ENCODE measurements around the gene CARS2. TPM values are rescaled to one million over a fixed set of nuclear protein-coding genes. Genes with fewer than 3 reads are reported as not detected.
A peak's percentile ranks its signal among the peaks of the same experiment; 100 is the strongest.

CARS2 gene
- total RNA-seq, 1 donor = 64.7 TPM

DNA sequence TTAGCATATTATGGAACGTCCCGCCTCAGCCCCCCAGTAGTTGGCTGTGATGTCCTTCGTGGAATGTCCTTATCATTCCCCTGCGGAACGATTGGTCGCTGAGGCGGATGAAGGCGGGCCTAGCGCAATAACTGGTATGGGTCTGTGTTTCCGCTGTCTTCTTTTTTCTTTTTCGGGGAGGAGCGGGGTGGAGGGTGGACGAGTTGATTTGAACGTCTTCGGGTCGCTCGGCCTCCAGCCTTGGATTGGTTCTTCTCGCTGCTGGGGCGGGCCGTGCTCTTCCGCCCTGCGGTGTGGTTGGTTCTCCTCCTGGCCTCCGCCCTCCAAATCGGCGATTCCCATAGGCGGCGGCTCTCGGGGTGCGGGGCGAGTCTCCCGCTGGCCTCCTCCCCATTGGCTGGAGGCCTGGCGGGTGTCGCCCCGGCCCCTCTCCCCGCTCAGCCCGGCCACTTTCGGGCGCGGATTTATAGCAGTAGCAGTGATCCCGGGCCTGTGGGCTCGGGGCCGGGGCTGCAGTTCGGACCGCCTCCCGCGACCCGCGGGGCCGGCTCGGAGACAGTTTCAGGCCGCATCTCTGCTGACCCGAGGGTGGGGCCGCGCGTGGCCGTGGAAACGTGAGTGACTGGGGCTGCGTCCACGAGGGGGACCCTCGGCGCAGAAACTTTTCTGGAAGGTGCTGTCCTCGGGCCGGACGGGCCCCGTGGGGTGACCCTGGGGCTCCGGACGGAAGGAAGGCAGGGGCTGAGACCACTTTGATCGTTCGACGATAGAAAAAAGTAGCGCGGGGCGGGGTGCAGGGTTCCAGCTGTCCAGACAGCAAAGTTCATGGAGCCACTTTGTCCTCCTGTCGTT is 9.7 kb upstream of the CARS2 start:
- TF ChIP-seq CTCF (IDR thresholded peaks at IDR 0.05; ENCODE audit: insufficient read depth, low read length) = peak; percentile 34

DNA sequence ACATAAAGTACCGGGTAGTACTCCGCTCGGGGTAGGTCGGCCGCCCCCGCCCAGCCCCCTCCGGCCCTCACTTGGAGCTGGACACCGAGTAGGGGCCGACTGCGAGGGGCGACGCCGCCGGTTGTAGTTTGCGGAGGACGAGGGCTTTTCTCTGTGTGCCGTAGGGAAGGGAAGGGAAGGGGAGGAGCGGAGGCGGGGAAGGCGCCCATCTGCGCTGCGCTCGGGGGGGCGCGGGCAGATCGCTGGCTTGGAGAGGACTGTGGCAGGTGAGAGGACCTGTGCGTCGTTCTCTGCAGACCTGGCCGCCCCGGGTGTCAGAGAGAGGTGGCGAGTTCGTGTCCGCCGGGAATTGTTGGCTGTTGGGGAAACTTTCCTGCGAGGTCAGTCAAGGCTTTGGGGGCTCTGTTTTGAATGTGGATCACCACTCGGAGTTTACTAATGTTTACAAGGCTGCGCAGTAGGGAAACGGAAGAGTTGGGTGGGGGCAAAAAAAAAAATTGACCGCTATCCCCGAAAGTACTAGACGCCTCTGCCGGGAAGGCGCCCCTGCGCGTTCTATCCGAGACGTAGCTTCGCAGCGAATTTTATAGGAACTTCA is 9.0 kb upstream of the CARS2 start:
- TF ChIP-seq CTCF (IDR thresholded peaks at IDR 0.05; ENCODE audit: insufficient read depth, low read length) = peak; percentile 27
- H3K4me3 ChIP-seq (ENCODE audit: low read depth, low read length) = peak overlapping the region; percentile 87
- DNase-seq (ENCODE audit: low read depth) = peak; percentile 36

More for the DNA sequence above, 9.7 kb upstream of the CARS2 start:
- peak overlapping the region; percentile 94 for H3K4me3 ChIP-seq (ENCODE audit: low read depth, low read length)
- DNase-seq (ENCODE audit: low read depth) = peak; percentile 100

GRCh38 chr13:110713981-110714796 is 8.3 kb upstream of the CARS2 start:
- peak; percentile 33 for DNase-seq (ENCODE audit: low read depth)
- no peak for TF ChIP-seq CTCF (IDR thresholded peaks at IDR 0.05; ENCODE audit: insufficient read depth, low read length)
- H3K4me3 ChIP-seq (ENCODE audit: low read depth, low read length) = peak overlapping the region; percentile 87

- DNase-seq (ENCODE audit: low read depth) = no peak
- H3K4me3 ChIP-seq (ENCODE audit: low read depth, low read length) = peak within 1 kb of the TSS; percentile 92
- TF ChIP-seq CTCF (IDR thresholded peaks at IDR 0.05; ENCODE audit: insufficient read depth, low read length) = no peak
Observed at GRCh38 chr13:110713642-110713952, 7.7 kb upstream of the CARS2 start, which contains the start of gene ING1. TSS of gene ING1 (plus strand) at chr13:110713700. CDS start at chr13:110714150, 450 bp downstream.

- DNase-seq (ENCODE audit: low read depth) = peak; percentile 100
- H3K4me3 ChIP-seq (ENCODE audit: low read depth, low read length) = peak overlapping the region; percentile 92
- TF ChIP-seq CTCF (IDR thresholded peaks at IDR 0.05; ENCODE audit: insufficient read depth, low read length) = no peak
Observed at GRCh38 chr13:110712849-110713641, 7.1 kb upstream of the CARS2 start.

Data from fibroblast of the aortic adventitia (primary cell).